Measurements from ENCODE around the gene SLC39A1. TPM values are rescaled to one million over a fixed set of nuclear protein-coding genes. Genes with fewer than 3 reads are reported as not detected.

The SLC39A1 gene
- total and polyA plus RNA-seq, 2 of the 4 experiments (the other 2 are of a cell fraction), result 89.1 to 97.7 TPM

DNA sequence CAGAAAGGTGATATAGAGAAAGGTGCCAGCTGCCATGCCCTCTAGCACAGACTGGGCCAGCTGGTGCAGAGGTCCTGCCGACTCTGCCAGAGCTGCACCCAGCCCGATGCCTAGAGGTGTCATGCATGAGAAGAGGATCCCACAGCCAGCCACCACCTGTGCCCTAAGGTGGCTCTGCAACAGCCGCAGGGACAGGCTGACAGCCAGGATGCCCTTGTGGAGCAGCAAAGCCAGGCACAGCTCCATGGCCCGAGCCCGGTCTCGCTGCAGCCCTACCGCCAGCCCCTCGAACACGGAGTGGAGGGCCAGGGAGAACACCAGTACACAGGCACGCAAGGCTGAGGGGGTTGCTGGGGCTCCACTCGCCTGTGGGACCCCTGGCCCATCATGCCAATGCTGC is 3.1 kb downstream of the SLC39A1 start:
- no peak overlapping the region for H3K14ac ChIP-seq (replicated peaks; ENCODE audit: low read depth, low read length)
- no peak overlapping the region for H3K4ac ChIP-seq (ENCODE audit: low read depth, low read length)
- POLR2A ChIA-PET (ENCODE audit: unreplicated experiment), result no interaction called here
- CTCF ChIA-PET, result no interaction called here
- no peak overlapping the region for H3K56ac ChIP-seq (ENCODE audit: extremely low read depth, insufficient read depth, low read length)
- 83% methylated on average over 8 of the region's 11 CpGs; no CpG with 5 or more reads in 1 of the 2 experiments for WGBS, 2 experiments (ENCODE audit: extremely low coverage in 2 of 2, insufficient read length in 1 of 2)
- no peak overlapping the region for H2AK9ac ChIP-seq (replicated peaks; ENCODE audit: low read depth, low read length, poor library complexity)
- ATAC-seq (ENCODE audit: low read depth) (no peak), DNase-seq (no peak)
- no peak overlapping the region for H3K18ac ChIP-seq (ENCODE audit: low read depth, low read length)
- H3K36me3 ChIP-seq (ENCODE audit: control insufficient read depth, insufficient read depth, low read length), result peaks cover 13% of the 10 kb centered on the region; the same call in 1 of the 2 replicates
- H3K9ac ChIP-seq (ENCODE audit: low read depth, low read length), result no peak overlapping the region
- no peak overlapping the region for H2AK5ac ChIP-seq (ENCODE audit: low read depth, low read length)
- H3K4me3 ChIP-seq (ENCODE audit: insufficient read depth, low read depth, low read length), result no peak overlapping the region
- no peak overlapping the region for H2BK15ac ChIP-seq (ENCODE audit: low read depth, low read length)
- H4K20me1 ChIP-seq (ENCODE audit: insufficient read depth, low read length), result peaks cover 31% of the 10 kb centered on the region
- H2BK120ac ChIP-seq (ENCODE audit: low read depth, low read length), result no peak overlapping the region
- no TSS peak for BruUV-seq (replicated peaks)
- no peak overlapping the region for H2BK20ac ChIP-seq (ENCODE audit: low read depth, low read length)
- no peak overlapping the region for H3K27ac ChIP-seq (ENCODE audit: insufficient read depth, low read length)
- H2BK5ac ChIP-seq (ENCODE audit: low read depth, low read length, poor library complexity, severe bottlenecking), result no peak overlapping the region
- peaks cover 18% of the 10 kb centered on the region for H3K4me1 ChIP-seq (ENCODE audit: control insufficient read depth, insufficient read depth, low read length)
- no peak overlapping the region for H4K8ac ChIP-seq (ENCODE audit: low read depth in 2 of 2, low read length in 2 of 2)
- no peaks in the 10 kb centered on the region for H3K27me3 ChIP-seq (ENCODE audit: control insufficient read depth, insufficient read depth, low read length)
- no peaks in the 10 kb centered on the region for H3K9me3 ChIP-seq (ENCODE audit: control insufficient read depth, insufficient read depth, low read length)
- no peak overlapping the region for H3K23ac ChIP-seq (ENCODE audit: low read depth, low read length)
- peaks cover 21% of the 10 kb centered on the region for H3K9me1 ChIP-seq (ENCODE audit: insufficient read depth, low read length)
- no peak overlapping the region for H3K4me2 ChIP-seq (ENCODE audit: low read depth, low read length)
- no peak overlapping the region for H4K91ac ChIP-seq (ENCODE audit: insufficient read depth, low read depth, low read length)
- H3K79me1 ChIP-seq (ENCODE audit: low read depth in 1 of 2, low read length in 2 of 2), result peaks cover 14 to 72% of the 10 kb centered on the region in 2 experiments
- intact Hi-C loops (cut with micrococcal nuclease) (no loop called here), dilution Hi-C loops (cut with HindIII; ENCODE audit: low sequenced_read_pairs, unreplicated experiment) (no loop called here), in situ Hi-C loops (cut with MboI; ENCODE audit: low sequenced_read_pairs) (loop anchor here (25.0 kb wide), 1 partner anchor 423 kb away; the partner anchor contains the start of genes S100A3, S100A4, S100A5 and S100A6)
- H4K5ac ChIP-seq (ENCODE audit: low read depth, low read length), result no peak overlapping the region
- no peak overlapping the region for H2AFZ ChIP-seq (replicated peaks; ENCODE audit: low read length, poor library complexity)
- no peak for TF ChIP-seq MAFK (IDR thresholded peaks at IDR 0.05; ENCODE audit: low read depth, low read length)
- no peak for TF ChIP-seq FOS (IDR thresholded peaks at IDR 0.05; ENCODE audit: low read depth, low read length)
- TF ChIP-seq CHD1 (IDR thresholded peaks at IDR 0.05; ENCODE audit: low read depth, low read length), result no peak
- no peak for TF ChIP-seq RAD21 (IDR thresholded peaks at IDR 0.05; ENCODE audit: low read length)
- no peak for TF ChIP-seq RCOR1 (IDR thresholded peaks at IDR 0.05; ENCODE audit: insufficient replicate concordance, low read length)
- no peak for TF ChIP-seq NFE2L2 (IDR thresholded peaks at IDR 0.05; ENCODE audit: low read depth, low read length)
- no peak for TF ChIP-seq RFX5 (IDR thresholded peaks at IDR 0.05; ENCODE audit: low read depth, low read length)
